Measurements from ENCODE around the gene PRAC1. TPM values are rescaled to one million over a fixed set of nuclear protein-coding genes. Genes with fewer than 3 reads are reported as not detected.
A peak's percentile ranks its signal among the peaks of the same experiment; 100 is the strongest.

The PRAC1 gene
- total RNA-seq, 1 experiment from 2014 or later: not detected

DNA sequence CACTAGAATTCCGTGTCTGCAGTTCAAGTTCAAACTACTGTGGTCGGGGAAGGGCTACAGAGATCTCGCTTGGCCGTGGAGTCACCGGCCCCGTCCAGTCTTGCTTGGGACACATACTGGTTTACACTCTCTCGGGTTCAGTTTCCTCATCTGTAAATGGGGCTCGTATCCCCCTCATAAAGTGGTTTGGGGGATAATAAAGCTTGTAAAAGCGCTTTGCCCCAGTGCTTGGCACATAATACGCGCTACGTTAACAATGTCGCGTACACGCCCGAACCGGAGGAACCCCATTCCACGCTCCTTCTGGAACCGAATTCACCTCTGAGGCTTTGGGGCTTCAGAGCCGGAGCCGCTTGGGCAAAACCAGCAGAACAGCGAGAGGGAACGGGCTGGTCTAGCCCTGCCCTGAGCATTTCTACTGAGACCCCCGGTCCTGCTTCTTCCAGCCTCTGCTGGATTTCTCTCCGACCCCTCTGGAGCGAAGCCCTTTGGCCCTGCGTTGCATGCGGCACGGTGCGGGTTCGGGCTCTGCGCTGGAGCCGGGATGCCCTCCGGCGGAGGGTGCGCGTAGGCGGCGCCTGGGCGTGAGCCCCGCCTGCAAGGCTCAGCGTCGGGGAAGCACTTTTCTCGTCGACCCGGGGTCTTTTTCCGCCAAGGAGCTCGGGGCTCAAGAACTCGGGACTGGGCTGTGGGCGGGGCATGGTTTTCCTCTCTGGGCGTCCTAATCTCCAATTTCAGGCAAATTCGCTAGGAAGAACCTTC lies 32.4 kb upstream of the PRAC1 start:
- no peak overlapping the region for H4K91ac ChIP-seq (ENCODE audit: insufficient read length, low read depth, low read length)
- DNase-seq: peak; percentile 92
- no peak overlapping the region for H2AK5ac ChIP-seq (ENCODE audit: insufficient read length, low read length)
- H3K9me3 ChIP-seq (ENCODE audit: control insufficient read depth, low read depth, low read length): no peaks in the 10 kb centered on the region
- H3T11ph ChIP-seq (ENCODE audit: low read length): no peak overlapping the region
- no peak overlapping the region for H2AFZ ChIP-seq (ENCODE audit: low read length)
- Mint-ChIP-seq H3K9me3 (no peaks in the 10 kb centered on the region), H3K27ac (no peak overlapping the region), H3K36me3 (ENCODE audit: insufficient read depth in 1 of 3, low read depth in 3 of 3) (no peaks in the 10 kb centered on the region; a peak in 1 of 7 replicates), H3K27me3 (ENCODE audit: low read depth) (peaks cover 99% of the 10 kb centered on the region), H3K4me3 (peak overlapping the region in 1 of 2 experiments; percentile 67; a peak in 2 of 5 replicates), H3K4me1 (peaks cover 5 to 8% of the 10 kb centered on the region in 2 experiments)
- no peak overlapping the region for H2BK12ac ChIP-seq (ENCODE audit: insufficient read length, low read depth, low read length)
- no peaks in the 10 kb centered on the region for H3K4me1 ChIP-seq (ENCODE audit: insufficient read depth, low read length)
- H3K18ac ChIP-seq (ENCODE audit: insufficient read length, low read depth, low read length): no peak overlapping the region
- no peak overlapping the region for H2BK5ac ChIP-seq (ENCODE audit: insufficient read length, low read length)
- H2BK20ac ChIP-seq (ENCODE audit: low read depth, low read length, poor library complexity, severe bottlenecking): no peak overlapping the region
- no peaks in the 10 kb centered on the region for H3K79me1 ChIP-seq (ENCODE audit: insufficient read depth, low read depth, low read length, poor library complexity, severe bottlenecking)
- no peaks in the 10 kb centered on the region for H4K20me1 ChIP-seq (ENCODE audit: control insufficient read depth, insufficient read depth, insufficient read length)
- H2BK15ac ChIP-seq (ENCODE audit: low read depth, low read length): no peak overlapping the region
- H3K56ac ChIP-seq (ENCODE audit: insufficient read length, low read depth, low read length): no peak overlapping the region
- H3K23me2 ChIP-seq (ENCODE audit: insufficient read length, low read depth, low read length, poor library complexity, severe bottlenecking): no peaks in the 10 kb centered on the region
- no peak overlapping the region for H4K5ac ChIP-seq (ENCODE audit: insufficient read length, low read depth, low read length)
- no peak overlapping the region for H3K23ac ChIP-seq (ENCODE audit: insufficient read length, low read depth, low read length)
- peak overlapping the region; percentile 34 for H3K4me2 ChIP-seq (ENCODE audit: insufficient read depth, insufficient read length, low read length)
- H3K14ac ChIP-seq (ENCODE audit: insufficient read depth, low read length): no peak overlapping the region
- no CpG with 5 or more reads among the region's 52 CpGs for WGBS (ENCODE audit: extremely low coverage, insufficient read length, low lambda C conversion rate)
- no peak overlapping the region for H3K27ac ChIP-seq (ENCODE audit: insufficient read length, low read depth, low read length)
- H2BK120ac ChIP-seq (ENCODE audit: low read depth, low read length, poor library complexity, severe bottlenecking): no peak overlapping the region
- H3K9ac ChIP-seq (ENCODE audit: extremely low read depth, insufficient read length, low read length): no peak overlapping the region
- H3K4ac ChIP-seq (ENCODE audit: low read depth, low read length): no peak overlapping the region
- TF ChIP-seq, protein P1, sequence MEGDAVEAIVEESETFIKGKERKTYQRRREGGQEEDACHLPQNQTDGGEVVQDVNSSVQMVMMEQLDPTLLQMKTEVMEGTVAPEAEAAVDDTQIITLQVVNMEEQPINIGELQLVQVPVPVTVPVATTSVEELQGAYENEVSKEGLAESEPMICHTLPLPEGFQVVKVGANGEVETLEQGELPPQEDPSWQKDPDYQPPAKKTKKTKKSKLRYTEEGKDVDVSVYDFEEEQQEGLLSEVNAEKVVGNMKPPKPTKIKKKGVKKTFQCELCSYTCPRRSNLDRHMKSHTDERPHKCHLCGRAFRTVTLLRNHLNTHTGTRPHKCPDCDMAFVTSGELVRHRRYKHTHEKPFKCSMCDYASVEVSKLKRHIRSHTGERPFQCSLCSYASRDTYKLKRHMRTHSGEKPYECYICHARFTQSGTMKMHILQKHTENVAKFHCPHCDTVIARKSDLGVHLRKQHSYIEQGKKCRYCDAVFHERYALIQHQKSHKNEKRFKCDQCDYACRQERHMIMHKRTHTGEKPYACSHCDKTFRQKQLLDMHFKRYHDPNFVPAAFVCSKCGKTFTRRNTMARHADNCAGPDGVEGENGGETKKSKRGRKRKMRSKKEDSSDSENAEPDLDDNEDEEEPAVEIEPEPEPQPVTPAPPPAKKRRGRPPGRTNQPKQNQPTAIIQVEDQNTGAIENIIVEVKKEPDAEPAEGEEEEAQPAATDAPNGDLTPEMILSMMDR (conservative IDR thresholded peaks at IDR 0.05): no peak
- H3K79me2 ChIP-seq (ENCODE audit: insufficient read depth, low read length): no peaks in the 10 kb centered on the region
- peaks cover 88% of the 10 kb centered on the region for H3K27me3 ChIP-seq (ENCODE audit: insufficient read depth, low read length)
- H4K8ac ChIP-seq (replicated peaks; ENCODE audit: insufficient read length, low read depth, low read length): no peak overlapping the region

Measured in H9 (cell line).